Stimulated activated effector memory CD8-positive, alpha-beta T cell treated with anti-CD3 and anti-CD28 coated beads, Interleukin-12 subunit alpha, Interleukin-12 subunit beta, amount 100 ng/mL, for 72 hours (primary cell): ENCODE measurements around the gene DLX1.
A peak's percentile ranks its signal among the peaks of the same experiment; 100 is the strongest.

Experiments
- ATAC-seq: fragments of 150-1000 bp; cut with Tn5 transposase; 2 replicates; pipeline ENCODE4 v1.10.0; 2021
- DNase-seq, 2 donors: peaks; one replicate each; pipeline ENCODE4 v3.0.0; 2021 to 2022; ENCODE audit warnings: low spot score in 2 of 2
- H3K27ac Mint-ChIP-seq: one replicate; pipeline ENCODE4 v1.8.0; 2022; ENCODE audit warnings: mild to moderate bottlenecking, mixed read lengths
- H3K36me3 Mint-ChIP-seq: one replicate; pipeline ENCODE4 v1.8.0; 2022; ENCODE audit warnings: mild to moderate bottlenecking, mixed read lengths
- H3K4me1 Mint-ChIP-seq: one replicate; pipeline ENCODE4 v1.8.0; 2022; ENCODE audit warnings: mixed read lengths
- H3K4me3 Mint-ChIP-seq: one replicate; pipeline ENCODE4 v1.8.0; 2022; ENCODE audit warnings: mild to moderate bottlenecking, mixed read lengths
- H3K9me3 Mint-ChIP-seq: one replicate; pipeline ENCODE4 v1.8.0; 2022; ENCODE audit warnings: mixed read lengths

Gene DLX1

GRCh38 chr2:172080641-172081220, 4.6 kb upstream of the DLX1 start:
- Mint-ChIP-seq H3K36me3 (peaks cover 21% of the 10 kb centered on the region), H3K4me1 (peaks cover 34% of the 10 kb centered on the region), H3K27ac (no peak overlapping the region), H3K4me3 (no peak overlapping the region), H3K9me3 (no peaks in the 10 kb centered on the region)
- ATAC-seq (no peak), DNase-seq (no peak)

DNA sequence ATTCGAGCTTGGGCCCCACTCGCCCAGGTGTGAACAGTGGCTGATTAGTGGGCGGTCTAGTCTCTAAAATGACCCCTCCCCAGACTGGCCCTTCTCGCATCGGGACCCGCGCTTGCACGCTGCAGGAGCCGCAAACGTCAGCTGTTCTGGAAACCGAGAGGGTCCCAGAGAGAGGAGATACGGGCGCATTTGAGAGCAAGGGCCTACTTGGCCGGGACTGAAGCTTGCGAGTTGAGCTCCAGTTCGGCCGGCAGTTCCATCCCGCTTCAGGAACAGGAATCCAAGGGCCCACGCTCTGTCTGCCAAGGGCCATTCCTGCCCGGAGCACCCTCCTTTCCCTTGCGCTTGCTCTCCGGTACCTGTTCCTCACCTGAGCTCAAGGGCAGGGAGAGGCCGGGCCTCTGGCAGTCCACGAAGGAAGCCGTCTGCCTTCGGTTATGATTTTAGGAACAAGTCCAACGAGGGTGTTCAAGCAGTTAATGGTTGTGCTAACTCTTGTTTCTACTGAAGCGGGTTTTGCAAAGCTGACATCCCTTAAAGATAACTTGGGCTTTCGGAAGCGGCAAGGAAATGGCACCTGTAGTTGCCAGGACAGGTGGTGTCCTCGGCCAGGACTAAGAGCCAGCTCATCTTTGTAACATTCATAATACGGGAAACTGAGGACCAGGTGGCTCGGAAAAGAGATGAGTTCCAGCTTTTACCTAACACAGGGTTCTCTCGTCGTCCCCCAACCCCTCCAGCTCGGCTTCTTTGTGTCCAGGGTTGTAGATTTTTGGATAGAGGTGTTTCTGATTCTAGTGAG, 3.9 kb upstream of the DLX1 start:
- H3K36me3 Mint-ChIP-seq: peaks cover 28% of the 10 kb centered on the region
- no peak overlapping the region for H3K27ac Mint-ChIP-seq
- ATAC-seq: no peak
- no peak overlapping the region for H3K4me3 Mint-ChIP-seq
- H3K9me3 Mint-ChIP-seq: no peaks in the 10 kb centered on the region
- peaks cover 41% of the 10 kb centered on the region for H3K4me1 Mint-ChIP-seq
- DNase-seq: no peak

DNA sequence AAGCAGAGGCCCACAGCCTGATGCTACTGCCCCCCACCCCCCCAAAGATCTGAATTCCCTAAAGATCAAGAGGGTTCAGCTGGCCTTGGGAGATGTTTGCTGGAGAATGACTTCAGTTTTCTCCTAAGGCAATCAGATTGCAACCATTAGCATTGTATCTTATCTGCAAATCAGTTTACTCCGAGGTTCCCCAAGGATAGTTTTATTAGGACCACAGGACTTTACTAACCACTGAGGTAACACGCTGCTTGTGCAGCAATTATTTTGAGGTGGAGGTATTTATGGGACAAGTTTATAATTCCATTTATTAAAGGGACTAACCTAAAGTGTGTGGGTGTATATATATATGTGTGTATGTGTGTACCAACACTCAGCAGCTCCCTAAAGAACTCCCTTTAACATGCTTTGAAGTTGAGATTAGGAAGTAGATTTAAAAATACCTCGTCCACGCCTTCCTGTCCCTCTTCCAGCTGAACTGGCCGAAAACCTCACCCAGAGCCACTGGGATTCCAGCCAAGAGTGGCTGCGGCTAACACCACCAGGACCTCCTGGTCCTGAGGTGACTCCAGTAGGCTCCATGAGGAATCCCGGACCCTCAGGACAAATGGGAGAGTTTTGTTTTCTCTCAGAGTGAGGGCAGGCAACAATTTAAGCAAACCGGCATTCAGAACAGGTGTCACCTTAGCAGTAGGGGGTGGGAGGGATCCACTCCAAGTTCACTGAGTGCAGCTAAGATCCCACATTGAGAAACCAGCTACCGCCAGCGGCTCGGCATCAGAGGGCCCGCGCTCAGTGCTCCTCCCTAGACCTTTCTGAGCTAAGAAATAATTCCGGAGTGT, 3.0 kb upstream of the DLX1 start:
- Mint-ChIP-seq H3K36me3 (peaks cover 37% of the 10 kb centered on the region), H3K27ac (no peak overlapping the region), H3K9me3 (no peaks in the 10 kb centered on the region), H3K4me3 (peak overlapping the region; percentile 77), H3K4me1 (peaks cover 50% of the 10 kb centered on the region)
- no peak for DNase-seq
- ATAC-seq: no peak

DNA sequence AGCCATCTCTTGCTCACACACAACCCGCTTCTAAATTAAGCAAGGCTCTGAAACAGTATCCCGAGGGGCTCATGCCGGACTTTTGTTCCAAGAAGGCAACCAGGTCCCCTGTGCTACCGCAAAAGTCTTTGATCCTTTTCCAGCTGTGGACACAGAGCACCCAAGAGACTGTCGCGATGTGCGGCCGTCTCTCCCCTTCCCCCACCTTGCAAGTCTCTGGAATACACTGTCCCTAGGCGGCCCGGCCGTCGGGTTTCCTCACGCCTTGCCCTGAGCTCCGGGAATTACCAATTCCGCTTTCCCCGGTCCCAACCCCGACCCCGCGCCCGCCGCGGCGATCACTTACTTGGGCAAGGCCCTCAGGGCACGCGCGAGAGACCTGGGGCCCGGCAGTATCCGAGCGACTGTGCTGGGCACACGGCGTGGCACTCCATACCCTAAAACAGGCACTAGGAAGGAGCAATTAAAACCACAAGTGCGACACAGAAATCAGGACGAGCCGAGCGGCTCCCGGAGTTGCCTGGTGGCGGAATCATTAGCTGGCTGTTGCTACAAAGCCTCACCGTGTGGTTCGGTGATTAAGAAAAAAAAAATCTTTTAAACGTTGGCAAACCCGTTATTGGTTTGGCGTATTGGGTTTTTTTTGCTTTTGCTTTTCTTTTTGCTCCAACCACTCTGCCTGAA, 2.2 kb upstream of the DLX1 start:
- Mint-ChIP-seq H3K4me1 (peaks cover 57% of the 10 kb centered on the region), H3K36me3 (peaks cover 45% of the 10 kb centered on the region), H3K4me3 (peak overlapping the region; percentile 77), H3K9me3 (no peaks in the 10 kb centered on the region), H3K27ac (no peak overlapping the region)
- DNase-seq (no peak), ATAC-seq (no peak)

GRCh38 chr2:172083628-172084394, 1.5 kb upstream of the DLX1 start:
- Mint-ChIP-seq H3K36me3 (peaks cover 52% of the 10 kb centered on the region), H3K4me1 (peaks cover 64% of the 10 kb centered on the region), H3K4me3 (peak overlapping the region; percentile 77), H3K27ac (no peak overlapping the region), H3K9me3 (no peaks in the 10 kb centered on the region)
- peak in 1 of 2 donors; percentile 57 for DNase-seq
- no peak for ATAC-seq

DNA sequence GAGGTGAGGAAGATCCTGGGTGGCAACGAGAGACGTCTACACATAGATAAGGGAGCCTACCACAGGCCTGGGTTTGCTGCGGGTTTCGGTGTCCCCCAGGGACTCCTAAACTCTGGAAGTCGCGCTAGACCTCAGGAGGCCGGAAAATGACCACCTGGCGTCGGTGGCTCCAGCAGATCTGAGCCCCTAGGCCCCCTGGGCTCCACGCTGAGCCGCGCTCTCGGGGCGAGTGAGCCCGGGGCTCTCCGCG, 987 bp upstream of the DLX1 start:
- Mint-ChIP-seq H3K4me1 (peaks cover 64% of the 10 kb centered on the region), H3K4me3 (peak overlapping the region; percentile 77), H3K9me3 (no peaks in the 10 kb centered on the region), H3K27ac (no peak overlapping the region), H3K36me3 (peaks cover 54% of the 10 kb centered on the region)
- ATAC-seq (no peak), DNase-seq (no peak)

GRCh38 chr2:172084645-172085459, 455 bp upstream of the DLX1 start:
- ATAC-seq (peak; percentile 88), DNase-seq (peak in 1 of 2 donors; percentile 82)
- Mint-ChIP-seq H3K9me3 (no peaks in the 10 kb centered on the region), H3K4me1 (peaks cover 64% of the 10 kb centered on the region), H3K27ac (no peak overlapping the region), H3K4me3 (peak overlapping the region; percentile 77), H3K36me3 (peaks cover 53% of the 10 kb centered on the region)

GRCh38 chr2:172086241-172087206, 1.2 kb downstream of the DLX1 start:
- peak; percentile 62 for ATAC-seq
- peaks cover 42% of the 10 kb centered on the region for H3K36me3 Mint-ChIP-seq
- H3K4me1 Mint-ChIP-seq: peaks cover 64% of the 10 kb centered on the region
- no peaks in the 10 kb centered on the region for H3K9me3 Mint-ChIP-seq
- H3K4me3 Mint-ChIP-seq: peak overlapping the region; percentile 77
- DNase-seq: peak in 1 of 2 donors; percentile 67
- H3K27ac Mint-ChIP-seq: peak overlapping the region; percentile 37

DNA sequence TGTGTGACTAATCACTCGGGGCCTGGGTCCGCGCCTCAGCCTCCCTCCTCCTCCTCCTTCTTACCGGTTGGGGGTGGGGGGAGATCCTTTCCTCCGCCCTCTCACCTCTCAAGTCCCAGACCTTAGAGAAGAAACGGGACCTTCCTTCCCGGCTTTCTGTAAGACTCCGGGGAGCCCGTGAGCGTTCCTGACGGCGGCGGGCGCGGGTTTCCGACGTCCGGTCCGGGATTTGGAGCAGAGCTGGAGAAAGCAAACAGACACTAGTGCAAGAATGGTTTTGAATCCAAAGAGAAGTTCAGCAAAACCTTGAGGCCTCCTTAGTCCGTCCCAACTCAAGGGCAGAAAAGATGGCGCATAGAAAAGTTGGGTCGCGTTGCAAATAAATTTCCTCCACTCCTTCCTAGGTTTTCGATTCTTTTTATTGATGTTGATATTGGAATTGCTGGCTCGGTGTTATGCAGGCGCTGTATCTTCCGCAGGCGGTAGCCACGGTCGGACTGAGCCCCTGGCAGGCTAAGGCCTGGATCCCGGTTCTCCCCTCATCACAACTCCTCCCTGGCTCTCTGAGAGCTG, 2.0 kb downstream of the DLX1 start:
- peak overlapping the region; percentile 77 for H3K4me3 Mint-ChIP-seq
- no peak for DNase-seq
- H3K36me3 Mint-ChIP-seq: peaks cover 42% of the 10 kb centered on the region
- H3K27ac Mint-ChIP-seq: peak overlapping the region; percentile 37
- no peak for ATAC-seq
- no peaks in the 10 kb centered on the region for H3K9me3 Mint-ChIP-seq
- peaks cover 64% of the 10 kb centered on the region for H3K4me1 Mint-ChIP-seq

GRCh38 chr2:172087780-172088244, 2.5 kb downstream of the DLX1 start:
- Mint-ChIP-seq H3K36me3 (peaks cover 42% of the 10 kb centered on the region), H3K9me3 (no peaks in the 10 kb centered on the region), H3K4me3 (peak overlapping the region; percentile 77), H3K27ac (no peak overlapping the region), H3K4me1 (peaks cover 60% of the 10 kb centered on the region)
- ATAC-seq (no peak), DNase-seq (peak in 1 of 2 donors; percentile 55)

DNA sequence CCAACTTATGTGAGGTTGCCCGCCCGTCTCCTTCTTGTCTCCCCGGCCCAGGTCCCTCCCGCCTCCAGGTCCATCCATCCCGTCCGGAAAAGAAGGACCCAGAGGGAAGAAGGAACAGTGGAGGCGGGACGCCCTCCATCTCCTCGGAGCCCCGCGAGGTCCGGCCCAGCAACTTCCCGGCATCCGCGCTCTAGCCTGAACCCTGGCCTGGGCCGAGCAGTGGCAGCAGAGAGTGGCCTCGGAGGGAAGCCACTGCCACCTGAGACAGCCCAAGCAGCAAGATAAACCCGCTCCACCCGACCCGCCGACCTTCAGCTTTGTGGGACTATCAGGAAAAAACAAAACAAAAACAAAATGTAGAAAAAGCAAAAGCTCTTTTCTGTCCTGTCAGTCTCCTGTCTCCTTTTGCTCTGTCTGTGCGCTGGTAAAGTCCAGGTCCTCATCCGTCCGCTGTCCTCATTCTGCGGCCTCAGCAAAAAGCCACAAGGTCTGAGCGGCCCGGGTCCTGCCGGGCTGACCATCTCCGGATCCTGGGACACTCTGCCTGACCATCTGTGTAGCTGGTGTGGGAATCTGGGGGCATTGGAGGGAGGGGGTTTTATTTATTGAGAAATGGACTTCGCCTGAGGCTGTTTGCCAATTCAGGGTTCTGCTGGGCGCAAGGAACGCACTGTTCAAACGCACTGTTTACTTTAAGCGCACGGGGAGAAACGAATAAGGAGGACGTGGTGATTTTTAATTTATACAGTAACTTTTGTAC, 3.1 kb downstream of the DLX1 start:
- Mint-ChIP-seq H3K9me3 (no peaks in the 10 kb centered on the region), H3K36me3 (peaks cover 42% of the 10 kb centered on the region), H3K4me3 (peak overlapping the region; percentile 77), H3K4me1 (peaks cover 59% of the 10 kb centered on the region), H3K27ac (no peak overlapping the region)
- peak in 1 of 2 donors; percentile 48 for DNase-seq
- no peak for ATAC-seq

DNA sequence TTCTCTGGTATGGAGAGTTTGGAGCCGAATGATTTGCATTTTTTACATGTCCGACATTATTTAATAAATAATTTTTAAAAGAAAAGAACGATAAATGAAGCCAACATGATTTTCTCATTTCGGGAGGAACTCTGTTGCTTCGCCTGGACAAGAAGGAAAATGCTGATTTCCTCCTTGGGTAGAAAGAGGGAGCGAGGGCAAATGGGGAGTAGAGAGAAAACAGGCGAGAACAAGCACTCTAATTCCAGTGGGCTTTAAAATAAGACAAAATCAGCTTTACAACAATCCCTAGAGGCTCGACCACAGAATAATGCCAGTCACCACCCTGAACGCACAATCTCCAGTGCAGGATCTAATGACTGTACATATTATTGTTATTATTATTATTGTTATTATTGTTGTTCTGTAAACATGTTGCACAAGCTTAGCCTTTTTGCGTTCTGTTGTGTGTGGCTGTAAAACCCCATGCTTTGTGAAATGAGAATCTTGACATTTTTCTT, 3.7 kb downstream of the DLX1 start:
- H3K4me3 Mint-ChIP-seq: no peak overlapping the region

More for the DNA sequence above, 3.7 kb downstream of the DLX1 start:
- Mint-ChIP-seq H3K9me3 (no peaks in the 10 kb centered on the region), H3K36me3 (peaks cover 42% of the 10 kb centered on the region), H3K27ac (no peak overlapping the region), H3K4me1 (peaks cover 53% of the 10 kb centered on the region)
- no peak for DNase-seq
- no peak for ATAC-seq
